GM19468 (cell line): Measurements from ENCODE around the gene TRIM25.

Experiments
- ATAC-seq: cut with Tn5 transposase; IDR thresholded peaks from one replicate; pipeline ENCODE4 v1.9.1; 2021; ENCODE audit warnings: mild to moderate bottlenecking, moderate library complexity, moderate number of reproducible peaks; ENCODE audit not compliant: unreplicated experiment; ENCODE audit errors: extremely low read depth

Gene TRIM25

DNA sequence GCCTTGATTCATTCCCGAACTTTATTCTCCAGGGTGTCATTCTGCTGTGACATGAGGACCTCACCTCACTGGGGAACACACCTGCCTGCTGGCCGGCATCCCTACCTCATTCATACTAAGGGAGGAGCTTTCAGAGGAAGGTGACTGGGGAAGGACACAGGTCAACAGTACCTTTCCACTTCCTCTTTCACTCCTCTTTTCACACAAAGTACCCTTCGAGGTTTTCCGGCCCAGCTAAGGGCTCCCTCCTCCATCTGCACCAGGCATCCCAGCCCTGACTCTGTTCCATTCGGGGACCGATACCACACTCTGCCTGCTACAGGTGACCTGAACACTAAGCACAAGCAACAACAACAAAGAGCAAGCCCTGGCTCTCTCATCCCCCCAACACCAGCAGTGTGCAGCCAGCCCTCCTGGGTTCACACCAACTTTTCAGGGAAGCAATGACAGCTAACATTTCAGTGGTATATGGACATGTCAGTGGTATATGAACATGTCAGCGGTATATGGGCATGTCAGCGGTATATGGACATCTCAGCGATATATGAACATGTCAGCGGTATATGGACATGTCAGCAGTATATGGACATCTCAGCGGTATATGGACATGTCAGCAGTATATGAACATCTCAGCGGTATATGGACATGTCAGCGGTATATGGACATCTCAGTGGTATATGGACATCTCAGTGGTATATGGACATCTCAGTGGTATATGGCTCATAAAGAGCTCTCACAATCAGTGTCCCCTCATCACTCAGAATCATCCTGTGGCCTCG lies 16.0 kb downstream of the TRIM25 start:
- no peak for ATAC-seq

- ATAC-seq = no peak
Measured at GRCh38 chr17:56896968-56897359, 16.9 kb downstream of the TRIM25 start.

DNA sequence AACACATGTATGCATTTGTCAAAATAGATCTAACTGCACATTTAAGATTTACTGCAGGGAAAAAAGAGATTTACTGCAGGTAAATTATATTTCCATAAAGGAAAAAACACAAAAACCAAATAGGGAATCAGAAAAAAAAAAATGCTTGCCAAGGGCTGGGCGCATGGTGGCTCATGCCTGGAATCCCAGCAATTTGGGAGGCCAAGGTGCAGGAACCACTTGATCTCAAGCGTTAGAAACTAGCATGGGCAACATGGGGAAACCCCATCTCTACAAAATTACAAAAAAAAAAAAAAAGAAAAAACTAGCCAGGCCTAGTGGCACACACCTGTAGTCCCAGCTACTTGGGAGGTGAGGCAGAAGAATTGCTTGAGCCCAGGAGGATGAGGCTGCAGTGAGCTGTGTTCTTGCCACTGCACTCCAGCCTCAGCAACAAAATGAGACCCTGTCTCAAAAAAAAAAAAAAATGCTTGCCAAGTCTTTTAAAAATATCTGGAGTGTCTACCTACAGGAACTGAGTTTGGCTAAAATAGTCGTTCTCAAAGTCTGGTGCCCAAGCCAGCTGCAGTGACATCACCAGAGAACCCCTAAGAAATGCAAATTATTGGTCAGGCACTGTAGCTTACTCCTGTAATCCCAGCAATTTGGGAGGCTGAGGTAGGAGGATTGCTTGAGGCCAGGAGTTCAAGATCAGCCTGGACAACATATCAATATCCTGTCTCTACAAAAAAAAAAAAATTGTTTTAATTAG lies 17.5 kb downstream of the TRIM25 start:
- no peak for ATAC-seq

DNA sequence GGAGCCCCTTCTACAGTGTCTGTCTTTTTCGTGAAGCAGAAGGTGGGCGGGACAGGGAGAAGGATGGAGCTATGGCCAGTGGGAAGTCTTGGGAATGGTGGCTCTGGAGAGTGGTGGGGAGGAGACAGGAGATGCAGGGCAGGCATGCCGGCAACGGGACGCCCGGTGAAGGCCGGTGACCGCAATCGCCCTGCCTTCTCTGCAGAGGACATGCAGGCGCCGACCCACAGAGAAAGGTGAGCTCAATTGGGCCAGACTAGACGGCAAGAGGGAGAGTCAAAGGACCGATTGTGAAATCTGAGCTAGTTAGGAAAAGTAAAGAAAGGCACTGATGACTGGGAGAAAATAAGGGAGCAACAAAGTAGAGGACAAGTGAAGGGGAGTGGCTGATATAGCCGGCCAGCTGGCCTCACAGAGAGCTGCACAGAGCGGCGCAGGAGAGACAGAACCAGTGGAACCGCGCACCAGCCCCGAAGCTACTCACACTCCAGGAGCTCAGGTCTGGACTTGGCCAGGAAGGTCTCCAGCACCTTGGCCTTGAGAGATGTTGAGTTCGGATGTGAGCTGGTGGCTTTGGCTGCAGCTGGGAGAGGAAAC lies 18.9 kb downstream of the TRIM25 start:
- ATAC-seq = no peak

DNA sequence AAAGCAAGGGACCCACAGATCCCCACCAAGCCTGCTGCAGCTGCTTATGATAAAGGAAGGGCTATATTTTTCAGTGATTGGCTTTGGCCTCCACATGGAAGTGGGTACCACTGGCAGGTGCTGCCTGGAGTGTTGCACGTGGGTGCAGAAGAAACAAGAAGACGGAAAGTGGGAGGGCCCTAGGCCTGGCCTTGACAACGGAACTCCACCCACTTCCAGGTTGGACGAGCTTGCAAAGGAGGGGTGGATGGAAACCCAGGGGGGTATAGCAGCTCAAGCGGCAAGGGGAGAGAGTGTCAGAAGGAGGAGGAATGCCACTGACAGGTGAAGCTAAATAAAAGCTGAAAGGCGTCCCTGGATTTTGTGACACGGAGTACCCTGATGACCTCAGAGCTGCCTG lies 20.3 kb downstream of the TRIM25 start:
- no peak for ATAC-seq

- no peak for ATAC-seq
Measured at GRCh38 chr17:56892333-56892732, 21.5 kb downstream of the TRIM25 start.

GRCh38 chr17:56891751-56892150 lies 22.1 kb downstream of the TRIM25 start:
- no peak for ATAC-seq

DNA sequence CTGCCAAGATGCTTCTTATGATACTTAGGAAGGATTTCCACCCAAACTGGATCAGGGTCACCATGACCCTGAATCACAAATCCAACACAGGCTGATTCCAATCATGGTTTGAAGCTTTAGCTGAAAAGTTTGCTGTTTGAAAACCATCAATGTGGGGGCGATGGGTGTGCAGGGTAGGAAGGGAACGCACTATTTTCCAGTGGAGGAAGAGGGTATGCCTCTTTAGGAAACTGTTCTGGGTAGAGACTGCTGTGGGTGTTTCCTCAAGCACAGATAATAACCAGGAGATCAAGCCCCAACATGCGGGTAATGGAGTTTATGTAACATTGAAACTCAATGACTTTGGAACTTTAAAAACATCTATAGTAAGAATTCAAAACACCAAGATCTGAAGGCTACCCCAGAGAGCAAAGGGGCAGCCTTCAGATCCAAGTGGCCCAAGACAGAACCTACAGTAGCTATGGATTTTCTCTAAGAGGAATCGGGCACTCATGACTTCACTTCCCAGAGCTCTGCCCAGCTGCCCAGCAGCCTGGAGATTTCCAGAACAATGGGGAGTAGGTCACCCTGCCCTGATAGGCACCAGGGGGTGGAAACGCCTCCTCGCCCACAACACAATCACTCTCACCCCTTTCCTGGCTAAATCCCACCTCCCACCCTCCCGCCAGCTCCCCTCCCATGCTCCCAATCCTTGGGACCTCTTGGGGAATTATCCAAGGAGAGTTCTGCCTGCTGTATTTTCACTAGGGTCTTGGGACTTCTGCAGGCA lies 22.8 kb downstream of the TRIM25 start:
- no peak for ATAC-seq

GRCh38 chr17:56890390-56890789 lies 23.5 kb downstream of the TRIM25 start:
- ATAC-seq = no peak

- ATAC-seq = no peak
Measured at GRCh38 chr17:56887552-56888467, 26.0 kb downstream of the TRIM25 start.

- ATAC-seq = no peak
Measured at GRCh38 chr17:56887105-56887504, 26.7 kb downstream of the TRIM25 start.

DNA sequence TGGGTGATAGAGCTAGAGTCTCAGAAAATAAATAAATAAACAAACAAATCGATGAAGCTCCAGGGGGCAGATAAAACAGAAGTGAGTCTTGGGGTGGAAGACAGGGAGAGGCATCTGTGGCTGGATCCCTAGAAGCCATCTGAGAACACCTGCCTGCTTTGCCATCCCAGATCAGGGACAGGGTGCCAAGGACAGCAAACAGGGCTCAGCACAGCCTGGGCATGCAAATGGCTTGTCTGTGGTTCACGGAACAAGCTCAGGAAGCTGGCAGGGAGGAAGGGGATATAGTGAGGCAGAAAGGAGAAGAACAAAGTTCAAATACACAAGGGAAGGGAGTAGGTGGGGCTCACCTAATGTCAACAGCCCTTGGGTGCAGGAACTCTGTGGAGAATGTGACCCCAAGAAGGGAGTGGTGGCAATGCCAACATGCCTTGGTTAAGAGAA lies 27.5 kb downstream of the TRIM25 start:
- ATAC-seq = no peak

DNA sequence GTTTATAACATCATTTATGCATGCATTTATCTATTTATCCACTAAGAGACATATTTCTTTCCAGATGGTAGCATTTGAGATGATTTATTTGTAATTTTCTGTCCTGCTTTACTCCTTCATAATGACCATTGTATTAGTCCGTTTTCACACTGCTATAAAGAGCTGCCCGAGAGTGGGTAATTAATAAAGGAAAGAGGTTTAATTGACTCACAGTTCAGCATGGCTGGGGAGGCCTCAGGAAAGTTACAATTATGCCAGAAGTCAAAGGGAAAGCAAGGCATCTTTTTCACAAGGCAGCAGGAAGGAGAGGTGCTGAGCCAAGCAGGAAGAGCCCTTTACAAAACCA lies 28.6 kb downstream of the TRIM25 start:
- no peak for ATAC-seq

DNA sequence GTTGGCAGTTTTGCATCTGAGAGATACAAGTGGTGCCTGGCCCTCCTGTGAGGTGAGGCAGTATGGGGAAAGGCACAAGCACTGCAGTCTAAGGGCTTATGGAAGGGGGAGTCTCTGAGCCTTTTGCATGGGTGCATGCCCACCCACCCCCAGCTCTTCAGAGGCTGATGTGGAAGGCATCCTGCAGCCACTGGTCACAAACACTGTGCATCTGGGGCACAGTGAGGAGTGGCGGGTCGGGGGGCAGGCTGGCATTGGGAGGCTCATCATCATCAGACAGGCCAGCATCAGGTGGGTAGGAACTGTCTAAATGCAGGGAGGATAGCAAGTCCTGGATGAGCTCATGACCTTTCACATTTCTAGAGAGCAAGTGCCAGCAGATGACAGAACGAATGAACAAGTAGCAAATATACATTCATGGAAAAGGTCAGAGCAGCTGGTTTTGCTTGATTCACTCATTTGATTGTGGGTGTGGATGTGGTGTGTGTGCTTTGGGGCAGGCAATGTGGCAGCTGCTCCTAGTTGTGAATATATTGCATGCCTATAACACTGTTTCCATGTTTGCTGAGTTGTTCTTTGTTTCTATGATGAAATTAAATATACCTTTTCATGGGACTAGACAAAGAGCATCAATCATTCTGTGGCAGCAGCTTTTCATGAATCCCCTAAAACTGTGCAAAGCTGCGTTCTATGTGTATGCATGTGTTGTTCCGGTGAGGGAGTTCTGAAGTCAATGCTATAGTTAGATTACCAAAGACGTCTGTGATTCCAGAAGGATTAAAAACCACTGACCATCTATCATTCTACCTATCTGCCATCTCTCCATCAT lies 29.2 kb downstream of the TRIM25 start:
- no peak for ATAC-seq

GRCh38 chr17:56883616-56884015 lies 30.2 kb downstream of the TRIM25 start:
- no peak for ATAC-seq

DNA sequence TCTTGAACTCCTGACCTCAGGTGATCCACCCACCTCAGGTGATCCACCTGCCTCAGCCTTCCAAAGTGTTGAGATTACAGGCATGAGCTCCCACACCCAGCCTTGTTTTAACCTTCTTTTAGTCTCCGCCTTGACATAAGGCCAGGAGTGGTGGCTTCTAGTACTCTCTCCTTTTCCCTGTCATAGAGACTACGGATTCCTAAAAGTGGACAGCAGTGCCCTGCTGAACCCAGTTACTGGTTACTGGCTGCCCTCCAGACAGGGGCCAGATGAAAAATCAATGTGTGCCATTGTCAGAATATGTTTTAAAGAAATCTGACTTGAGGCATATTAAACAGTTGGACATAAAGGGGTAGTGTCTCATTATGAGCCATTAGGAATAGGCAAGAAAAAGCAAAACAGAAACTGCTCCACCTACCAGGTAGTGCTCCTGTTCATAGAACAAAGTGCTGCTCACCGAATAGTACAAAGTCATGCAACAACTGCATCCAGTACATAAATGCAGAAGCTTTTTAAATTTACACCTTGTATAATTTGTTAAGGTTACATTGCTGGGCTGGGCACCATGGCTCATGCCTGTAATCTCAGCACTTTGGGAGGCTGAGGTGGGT lies 32.1 kb downstream of the TRIM25 start:
- no peak for ATAC-seq

GRCh38 chr17:56880571-56880970 lies 33.3 kb downstream of the TRIM25 start:
- no peak for ATAC-seq

DNA sequence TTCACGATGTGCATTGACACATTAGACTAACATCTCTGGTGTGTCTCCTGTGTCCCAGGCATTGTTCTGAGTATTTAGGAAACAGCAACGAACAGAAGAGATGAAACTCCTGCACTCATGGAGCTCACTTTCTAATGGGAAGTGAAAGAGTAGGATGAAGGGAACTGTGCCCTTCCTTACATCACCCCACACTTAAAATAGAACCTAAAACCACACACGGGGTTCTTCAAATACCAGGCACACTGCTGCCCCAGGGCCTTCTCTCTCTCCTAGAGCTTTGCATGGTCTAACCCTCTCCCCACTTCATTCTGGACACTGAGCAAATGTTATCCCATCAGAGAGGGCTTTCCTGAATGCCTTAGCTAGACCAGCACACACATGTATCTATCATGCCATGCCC lies 33.7 kb downstream of the TRIM25 start:
- no peak for ATAC-seq
